ENCODE results near the gene SIGLEC15. TPM values are rescaled to one million over a fixed set of nuclear protein-coding genes. Genes with fewer than 3 reads are reported as not detected.

Gene SIGLEC15
- total RNA-seq, 1 experiment from 2014 or later = not detected

DNA sequence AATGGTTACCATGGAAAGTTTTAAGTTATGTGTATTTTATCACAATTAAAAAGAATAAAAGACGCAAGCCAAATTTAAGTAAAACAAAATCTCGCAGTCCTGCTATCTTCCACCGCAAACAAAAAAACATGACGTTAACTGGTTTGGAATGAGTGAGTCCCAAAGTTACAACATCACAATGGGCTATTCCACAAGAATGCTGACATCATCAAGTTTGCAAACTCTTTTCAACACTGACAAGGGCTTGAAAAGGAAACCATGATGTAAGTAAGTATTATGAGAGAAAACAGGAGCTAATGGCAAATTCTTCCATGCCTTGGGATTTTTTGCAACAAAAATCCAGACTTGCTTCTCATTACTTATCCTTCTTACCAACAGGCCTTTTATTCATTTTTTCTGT, 31.1 kb downstream of the SIGLEC15 start (continued):
- TF ChIP-seq MAX (IDR thresholded peaks at IDR 0.05) (no peak), POLR2AphosphoS5 (IDR thresholded peaks at IDR 0.05; ENCODE audit: low read depth, low read length) (no peak), CTCF (IDR thresholded peaks at IDR 0.05 in 2 of 3, conservative IDR thresholded peaks at IDR 0.05 in 1 of 3; ENCODE audit: borderline replicate concordance in 1 of 3, insufficient read depth in 1 of 3, low read depth in 2 of 3, low read length in 2 of 3) (no peak), EZH2 (IDR thresholded peaks at IDR 0.05) (no peak), ZFX (IDR thresholded peaks at IDR 0.05) (no peak), POLR2A (IDR thresholded peaks at IDR 0.05; ENCODE audit: borderline replicate concordance, extremely low read depth, insufficient read depth, insufficient read length) (no peak), JUND (IDR thresholded peaks at IDR 0.05) (no peak), RAD21 (IDR thresholded peaks at IDR 0.05; ENCODE audit: low read depth) (no peak), YY1 (IDR thresholded peaks at IDR 0.05; ENCODE audit: extremely low read depth, insufficient replicate concordance, low read depth, low read length) (no peak), SP1 (IDR thresholded peaks at IDR 0.05; ENCODE audit: low read depth) (no peak), EZH2phosphoT487 (IDR thresholded peaks at IDR 0.05; ENCODE audit: borderline replicate concordance) (no peak), ZNF274 (IDR thresholded peaks at IDR 0.05; ENCODE audit: low read depth, low read length) (no peak)

GRCh38 chr18:45859334-45859733, 33.9 kb downstream of the SIGLEC15 start:
- no TSS peak for BruUV-seq (replicated peaks)
- no peak for DNase-seq (ENCODE audit: low read depth, low spot score)
- Histone ChIP-seq H3K36me3 (ENCODE audit: control insufficient read depth in 1 of 2, insufficient read depth in 2 of 2, low read length in 2 of 2) (peaks cover 0 to 2% of the 10 kb centered on the region in 2 experiments; a peak in 3 of 4 replicates), H3K4me2 (ENCODE audit: low read length) (no peak overlapping the region), H3K9me3 (ENCODE audit: control insufficient read depth in 1 of 2, insufficient read depth in 1 of 2, low read depth in 1 of 2, low read length in 2 of 2) (no peaks in the 10 kb centered on the region), H3K27me3 (ENCODE audit: insufficient read depth, low read length) (no peaks in the 10 kb centered on the region), H3K9ac (ENCODE audit: low read length) (no peak overlapping the region), H3K9me2 (ENCODE audit: insufficient read depth) (no peaks in the 10 kb centered on the region), H3K79me2 (ENCODE audit: insufficient read depth, low read length) (no peaks in the 10 kb centered on the region), H3K27ac (ENCODE audit: low read depth, low read length) (no peak overlapping the region), H2AFZ (ENCODE audit: low read depth, low read length, poor library complexity, severe bottlenecking) (no peak overlapping the region), H3K4me3 (replicated peaks in 1 of 2; ENCODE audit: low read depth in 1 of 2, low read length in 2 of 2) (no peak overlapping the region), H3K4me1 (ENCODE audit: control insufficient read depth in 1 of 2, insufficient read depth in 2 of 2, low read length in 2 of 2) (no peaks in the 10 kb centered on the region), H4K20me1 (ENCODE audit: insufficient read depth) (no peaks in the 10 kb centered on the region)
- ChIA-PET POLR2A (no interaction called here), CTCF (no interaction called here), RAD21 (ENCODE audit: low non-redundant PET in 1 of 2, low total read pairs in 2 of 2, uncharacterized antibody in 2 of 2, unreplicated experiment in 2 of 2) (no interaction called here)
- intact Hi-C loops (cut with micrococcal nuclease) = loop anchor here (5.0 kb wide), 1 partner anchor 48 kb away; no protein-coding TSS in a partner anchor
- no peak for ATAC-seq
- TF ChIP-seq, protein P1, sequence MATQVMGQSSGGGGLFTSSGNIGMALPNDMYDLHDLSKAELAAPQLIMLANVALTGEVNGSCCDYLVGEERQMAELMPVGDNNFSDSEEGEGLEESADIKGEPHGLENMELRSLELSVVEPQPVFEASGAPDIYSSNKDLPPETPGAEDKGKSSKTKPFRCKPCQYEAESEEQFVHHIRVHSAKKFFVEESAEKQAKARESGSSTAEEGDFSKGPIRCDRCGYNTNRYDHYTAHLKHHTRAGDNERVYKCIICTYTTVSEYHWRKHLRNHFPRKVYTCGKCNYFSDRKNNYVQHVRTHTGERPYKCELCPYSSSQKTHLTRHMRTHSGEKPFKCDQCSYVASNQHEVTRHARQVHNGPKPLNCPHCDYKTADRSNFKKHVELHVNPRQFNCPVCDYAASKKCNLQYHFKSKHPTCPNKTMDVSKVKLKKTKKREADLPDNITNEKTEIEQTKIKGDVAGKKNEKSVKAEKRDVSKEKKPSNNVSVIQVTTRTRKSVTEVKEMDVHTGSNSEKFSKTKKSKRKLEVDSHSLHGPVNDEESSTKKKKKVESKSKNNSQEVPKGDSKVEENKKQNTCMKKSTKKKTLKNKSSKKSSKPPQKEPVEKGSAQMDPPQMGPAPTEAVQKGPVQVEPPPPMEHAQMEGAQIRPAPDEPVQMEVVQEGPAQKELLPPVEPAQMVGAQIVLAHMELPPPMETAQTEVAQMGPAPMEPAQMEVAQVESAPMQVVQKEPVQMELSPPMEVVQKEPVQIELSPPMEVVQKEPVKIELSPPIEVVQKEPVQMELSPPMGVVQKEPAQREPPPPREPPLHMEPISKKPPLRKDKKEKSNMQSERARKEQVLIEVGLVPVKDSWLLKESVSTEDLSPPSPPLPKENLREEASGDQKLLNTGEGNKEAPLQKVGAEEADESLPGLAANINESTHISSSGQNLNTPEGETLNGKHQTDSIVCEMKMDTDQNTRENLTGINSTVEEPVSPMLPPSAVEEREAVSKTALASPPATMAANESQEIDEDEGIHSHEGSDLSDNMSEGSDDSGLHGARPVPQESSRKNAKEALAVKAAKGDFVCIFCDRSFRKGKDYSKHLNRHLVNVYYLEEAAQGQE (IDR thresholded peaks at IDR 0.05; ENCODE audit: low read depth) = no peak
- TF ChIP-seq POLR2A (IDR thresholded peaks at IDR 0.05; ENCODE audit: borderline replicate concordance, extremely low read depth, insufficient read depth, insufficient read length) (no peak), ZNF274 (IDR thresholded peaks at IDR 0.05; ENCODE audit: low read depth, low read length) (no peak), YY1 (IDR thresholded peaks at IDR 0.05; ENCODE audit: extremely low read depth, insufficient replicate concordance, low read depth, low read length) (no peak), CEBPB (IDR thresholded peaks at IDR 0.05; ENCODE audit: low read depth) (no peak), POLR2AphosphoS5 (IDR thresholded peaks at IDR 0.05; ENCODE audit: low read depth, low read length) (no peak), TCF7L2 (IDR thresholded peaks at IDR 0.05; ENCODE audit: borderline replicate concordance, extremely low read depth, insufficient read depth, insufficient read length) (no peak), JUND (IDR thresholded peaks at IDR 0.05) (no peak), CBX3 (IDR thresholded peaks at IDR 0.05; ENCODE audit: low read depth) (no peak), EZH2 (IDR thresholded peaks at IDR 0.05) (no peak), MAX (IDR thresholded peaks at IDR 0.05) (no peak)
- TF ChIP-seq, protein P2, sequence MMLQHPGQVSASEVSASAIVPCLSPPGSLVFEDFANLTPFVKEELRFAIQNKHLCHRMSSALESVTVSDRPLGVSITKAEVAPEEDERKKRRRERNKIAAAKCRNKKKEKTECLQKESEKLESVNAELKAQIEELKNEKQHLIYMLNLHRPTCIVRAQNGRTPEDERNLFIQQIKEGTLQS (IDR thresholded peaks at IDR 0.05) = no peak
